HG02798 (cell line): Measurements from ENCODE around the gene CCDC43.
"Not testable (repeated sequence)": the region's sequence is repeated elsewhere in the genome, so short reads cannot be mapped to it uniquely, and the experiment has no call there.

Source experiments
- ATAC-seq: cut with Tn5 transposase; IDR thresholded peaks from one replicate; pipeline ENCODE4 v1.9.1; 2021; ENCODE audit warnings: mild to moderate bottlenecking; ENCODE audit not compliant: unreplicated experiment, poor library complexity

The CCDC43 gene

DNA sequence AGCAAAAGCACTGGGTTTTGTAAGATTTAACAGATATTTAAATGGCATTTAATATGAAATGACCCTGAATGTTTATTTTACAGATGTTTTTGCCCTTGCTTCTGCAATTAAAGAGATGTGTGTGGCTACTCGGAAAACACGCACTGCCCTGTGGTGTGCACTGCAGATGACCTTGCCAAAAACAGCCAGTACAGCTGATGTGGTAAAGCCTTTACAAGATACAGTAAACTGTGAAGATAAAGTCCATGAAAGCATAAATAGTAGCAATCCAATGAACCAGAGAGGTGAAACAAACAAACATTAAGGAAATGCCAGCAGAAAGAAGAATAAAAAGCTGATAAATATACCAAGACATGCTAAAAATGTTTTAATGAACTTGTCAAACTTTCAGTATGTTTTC lies 15.7 kb downstream of the CCDC43 start:
- no peak for ATAC-seq

DNA sequence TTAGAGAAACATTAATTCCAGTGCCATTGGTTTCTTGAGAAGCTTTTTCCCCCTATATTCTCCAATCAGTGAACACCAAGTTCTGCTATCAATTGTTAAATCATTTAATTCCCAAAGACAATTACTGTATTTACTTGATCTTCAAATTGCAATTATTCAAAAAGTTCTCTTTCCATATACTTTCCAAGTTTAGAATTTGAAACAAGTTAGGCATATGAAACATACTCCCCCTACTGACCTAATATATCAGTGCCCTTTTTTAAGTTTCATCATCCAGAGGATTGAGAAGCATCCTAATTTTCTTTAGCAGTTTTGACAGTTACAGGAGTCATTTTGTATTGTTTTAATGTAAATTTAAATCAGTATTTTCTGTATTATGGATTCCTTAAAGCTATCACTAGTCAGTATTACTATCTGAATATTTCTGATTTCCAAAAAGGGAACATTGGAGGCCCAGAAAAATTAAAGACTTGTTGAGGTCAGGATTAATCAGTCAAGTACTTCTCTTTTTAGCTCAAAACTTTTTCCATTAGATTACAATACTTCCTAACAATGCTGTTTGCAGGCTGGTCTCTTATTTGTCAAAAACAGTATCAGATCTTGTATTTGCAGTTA lies 17.0 kb downstream of the CCDC43 start:
- ATAC-seq, result no peak

DNA sequence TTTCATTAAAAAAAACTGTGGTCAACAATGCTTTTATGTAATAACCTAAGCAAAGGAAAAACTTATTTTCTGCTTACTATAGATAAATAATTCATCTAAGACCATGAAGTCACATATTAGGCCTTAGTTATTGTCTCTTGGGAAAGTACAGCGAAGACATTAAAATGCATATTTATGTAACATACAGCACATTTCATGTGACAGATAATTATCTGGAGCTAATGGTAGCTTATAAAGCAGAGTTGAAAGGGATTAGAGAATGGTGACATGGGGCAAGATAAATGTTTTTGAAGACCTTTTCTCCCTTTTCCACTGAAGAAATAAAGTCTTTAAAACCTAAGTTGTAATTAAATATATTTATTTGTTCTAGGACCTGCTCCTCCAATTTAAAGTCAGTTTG lies 23.6 kb downstream of the CCDC43 start:
- ATAC-seq, result no peak

DNA sequence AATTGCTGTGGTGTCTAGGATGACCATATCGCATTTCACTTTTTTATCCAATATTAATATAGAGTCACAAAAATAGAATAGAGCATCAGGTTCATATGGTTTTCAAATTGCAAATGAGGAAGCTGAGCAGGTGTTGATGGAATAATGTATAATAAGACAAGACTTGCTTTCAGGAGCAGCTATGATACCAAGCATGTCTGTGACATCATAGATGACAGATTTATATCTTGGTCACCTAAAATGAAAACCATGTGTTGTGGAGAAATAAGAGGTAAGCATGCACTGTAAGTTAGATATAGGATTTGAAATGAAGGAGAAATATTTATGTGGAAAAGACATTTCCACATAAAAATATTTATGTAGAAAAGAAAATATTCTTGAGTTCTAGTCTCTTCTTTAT lies 24.7 kb downstream of the CCDC43 start:
- no peak for ATAC-seq

DNA sequence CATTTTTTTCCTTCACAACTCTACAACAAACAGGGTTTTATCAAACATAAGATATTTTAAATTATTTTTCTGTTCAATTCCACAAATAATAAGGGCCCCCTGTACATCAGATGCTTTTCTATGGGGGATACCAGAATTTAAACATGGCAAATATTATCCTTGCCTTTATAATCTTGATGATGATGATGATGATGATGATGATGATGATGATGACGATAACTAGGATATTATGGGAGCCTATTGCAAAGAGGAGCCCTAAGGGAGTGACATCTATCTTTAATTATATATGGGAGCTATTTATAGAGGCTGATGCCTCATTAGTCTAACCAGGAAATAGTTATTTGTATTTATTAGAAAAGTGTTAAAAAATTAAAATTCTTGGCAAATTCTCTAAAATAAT lies 26.5 kb downstream of the CCDC43 start:
- no peak for ATAC-seq

DNA sequence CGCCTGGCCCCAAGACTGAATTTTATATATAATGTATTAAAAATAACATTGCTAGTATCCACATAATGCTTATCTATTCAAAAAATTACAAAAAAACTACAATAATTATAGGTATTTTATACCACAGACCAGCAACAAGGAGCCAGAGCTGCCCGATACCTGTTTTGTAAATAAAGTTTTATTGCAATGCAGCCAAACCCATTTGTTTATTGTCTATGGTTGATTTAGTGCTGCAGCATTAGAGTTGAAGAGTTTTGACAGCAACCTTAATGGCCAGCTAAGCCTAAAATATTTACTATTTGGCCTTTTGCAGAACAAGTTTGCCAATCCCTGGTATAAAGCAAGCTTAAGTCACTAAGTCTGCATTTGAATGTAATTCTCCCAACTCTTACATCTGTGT lies 27.7 kb downstream of the CCDC43 start:
- ATAC-seq, result no peak

DNA sequence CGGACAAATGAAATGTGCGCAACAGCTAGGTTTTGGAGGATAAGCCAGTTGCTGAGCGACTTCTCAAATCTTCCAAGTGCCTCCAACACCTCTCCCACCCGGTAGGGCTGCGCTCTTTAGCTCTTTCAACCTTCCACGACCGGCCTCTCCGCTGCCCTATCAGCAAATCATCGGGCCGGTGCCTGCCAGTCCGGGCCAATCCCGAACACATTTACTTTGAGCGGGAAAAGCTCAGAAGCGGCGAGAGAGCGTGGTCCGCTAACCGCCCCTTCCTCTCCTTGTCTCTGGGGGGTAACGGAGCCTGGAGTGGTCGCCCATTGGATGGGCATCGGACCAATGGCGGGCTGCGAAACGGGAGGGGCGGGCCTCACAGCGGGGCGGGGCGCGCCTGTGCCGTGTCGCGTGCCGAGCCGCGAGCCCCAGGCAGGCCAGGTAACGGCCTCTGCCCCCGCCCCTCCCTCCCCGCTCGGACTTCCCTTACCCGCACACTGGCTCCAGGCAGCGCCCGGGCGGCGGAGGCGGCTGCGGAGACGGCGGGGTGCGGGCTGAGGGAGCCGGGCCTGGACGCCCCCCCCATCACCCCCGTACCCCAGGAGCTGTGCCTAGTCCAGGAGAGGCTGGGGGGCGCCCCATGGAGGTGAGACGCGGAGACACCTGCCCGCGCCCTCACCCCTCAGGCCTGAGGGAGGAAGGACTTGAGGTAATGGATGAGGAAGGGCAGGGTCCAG lies 33.4 kb downstream of the CCDC43 start, which contains the start of gene MEIOC:
Gene MEIOC (plus strand): TSS at position 486 of the 728 bp plus-strand sequence. CDS start 146 bp downstream, at position 632.
- no peak for ATAC-seq

DNA sequence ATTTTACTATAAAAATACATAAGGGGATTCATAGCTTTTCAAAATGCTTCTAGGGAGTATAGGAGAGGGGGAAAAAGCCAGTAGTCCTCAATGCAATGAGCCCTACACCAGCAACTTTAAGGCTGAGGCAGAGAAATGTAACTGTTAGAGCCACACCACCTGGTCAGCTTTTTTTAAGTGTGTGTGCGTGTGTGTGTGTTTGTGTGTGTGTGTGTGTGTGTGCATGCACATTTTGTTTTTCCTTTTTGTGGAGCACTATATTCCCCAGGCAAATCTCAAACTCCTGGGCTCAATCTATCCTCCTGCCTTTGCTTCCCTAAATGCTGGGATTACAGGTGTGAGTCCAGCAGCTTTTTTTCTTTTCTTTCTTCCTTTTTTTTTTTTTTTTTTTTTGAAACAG lies 35.6 kb downstream of the CCDC43 start:
- no peak for ATAC-seq

DNA sequence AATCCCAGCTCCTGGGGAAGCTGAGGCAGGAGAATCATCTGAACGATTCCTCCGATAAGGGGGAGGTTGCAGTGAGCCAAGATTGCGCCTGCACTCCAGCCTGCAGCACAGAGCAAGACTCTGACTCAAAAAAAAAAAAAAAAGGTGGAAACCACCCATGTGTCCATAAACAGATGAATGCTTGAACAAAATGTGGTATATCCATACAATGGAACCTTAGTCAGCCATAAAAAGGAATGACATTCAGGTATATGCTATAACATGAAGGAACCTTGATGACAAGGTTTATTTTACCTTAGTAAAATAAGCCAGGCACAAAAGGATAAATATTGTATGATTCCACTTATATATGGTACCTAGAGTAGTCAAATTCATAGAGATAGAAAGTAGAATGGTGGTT lies 36.2 kb downstream of the CCDC43 start:
- ATAC-seq, result no peak

DNA sequence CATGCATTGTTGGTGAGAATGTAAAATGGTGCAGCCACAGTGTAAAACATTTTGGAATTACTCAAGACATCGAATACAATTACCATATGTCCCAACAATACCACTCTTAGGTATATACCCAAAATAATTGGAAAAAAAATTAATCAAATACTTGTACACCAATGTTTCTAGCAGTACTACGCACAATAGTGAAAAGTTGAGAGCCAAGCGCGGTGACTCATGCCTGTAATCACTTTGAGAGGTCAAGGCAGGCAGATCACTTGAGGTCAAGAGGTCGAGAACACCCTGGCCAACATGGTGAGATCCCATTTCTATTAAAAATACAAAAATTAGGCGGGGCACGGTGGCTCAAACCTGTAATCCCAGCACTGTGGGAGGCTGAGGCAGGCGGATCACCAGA lies 36.8 kb downstream of the CCDC43 start:
- ATAC-seq, result no peak

DNA sequence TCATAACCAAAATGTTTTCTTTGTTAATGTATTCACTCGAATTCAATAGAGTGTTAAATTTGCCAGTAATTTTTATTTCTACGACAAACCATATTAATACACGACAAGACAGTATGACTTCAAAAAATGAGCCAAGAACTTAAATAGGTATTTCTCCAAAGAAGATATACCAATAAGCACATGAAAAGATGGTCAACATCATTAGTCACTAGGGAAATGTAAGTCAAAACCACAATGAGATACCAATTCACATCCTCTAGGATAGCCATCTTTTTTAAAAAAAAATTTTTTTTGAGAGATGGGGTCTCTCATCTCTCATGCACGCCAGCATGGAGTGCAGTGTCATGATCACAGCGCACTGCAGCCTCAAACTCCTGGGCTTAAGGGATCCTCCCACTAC lies 38.3 kb downstream of the CCDC43 start:
- no peak for ATAC-seq

DNA sequence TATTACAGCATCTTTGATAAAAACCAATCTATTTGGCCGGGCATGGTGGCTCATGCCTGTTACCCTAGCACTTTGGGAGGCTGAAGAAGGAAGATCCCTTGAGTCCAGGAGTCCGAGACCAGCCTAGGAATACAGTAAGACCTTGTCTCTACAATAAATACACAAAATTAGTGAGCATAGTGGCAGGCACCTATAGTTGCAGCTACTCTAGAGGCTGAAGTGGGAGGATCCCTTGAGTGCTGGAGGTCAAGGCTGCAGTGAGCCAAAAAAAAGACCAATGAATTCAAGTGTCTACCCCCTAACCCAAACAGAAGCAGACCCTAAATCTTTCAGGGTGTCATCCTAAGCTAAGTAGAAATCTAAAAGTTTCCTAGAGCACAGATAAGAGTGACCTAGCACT lies 40.6 kb downstream of the CCDC43 start:
- ATAC-seq, result no peak

DNA sequence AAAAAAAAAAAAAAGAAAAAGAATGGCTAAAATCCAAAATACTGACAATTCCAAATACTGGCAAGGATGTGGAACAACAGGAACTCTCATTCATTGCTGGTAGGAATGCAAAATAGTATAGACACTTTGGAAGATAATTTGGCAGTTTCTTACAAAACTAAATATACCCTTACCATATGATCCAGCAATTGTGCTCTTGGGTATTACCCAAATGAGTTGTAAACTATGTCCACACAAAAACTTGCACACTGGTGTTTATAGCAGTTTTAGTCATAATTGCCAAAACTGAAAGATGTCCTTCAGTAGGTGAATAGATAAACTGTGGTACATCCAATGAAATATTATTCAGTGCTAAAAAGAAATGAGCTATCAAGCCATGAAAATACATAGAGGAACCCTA lies 41.8 kb downstream of the CCDC43 start:
- ATAC-seq, result no peak

DNA sequence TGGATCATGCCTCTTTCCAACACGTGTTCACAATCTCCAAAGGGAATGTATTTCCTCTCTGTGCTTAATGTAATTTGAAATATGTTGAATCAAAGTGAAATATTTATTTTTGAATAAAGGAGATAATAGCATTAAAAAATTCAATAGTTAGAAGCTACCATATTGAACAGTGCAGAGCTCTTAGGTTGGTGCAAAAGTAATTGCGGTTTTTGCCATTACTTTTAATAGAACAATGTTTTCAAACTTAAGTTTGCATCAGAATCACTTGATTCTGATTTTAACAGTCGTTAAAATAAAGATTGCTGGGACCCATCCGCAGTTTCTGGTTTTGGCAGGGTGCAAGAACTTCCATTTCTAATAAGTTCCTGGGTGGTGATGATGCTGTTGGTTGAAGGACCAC lies 43.3 kb downstream of the CCDC43 start:
- ATAC-seq, result no peak

DNA sequence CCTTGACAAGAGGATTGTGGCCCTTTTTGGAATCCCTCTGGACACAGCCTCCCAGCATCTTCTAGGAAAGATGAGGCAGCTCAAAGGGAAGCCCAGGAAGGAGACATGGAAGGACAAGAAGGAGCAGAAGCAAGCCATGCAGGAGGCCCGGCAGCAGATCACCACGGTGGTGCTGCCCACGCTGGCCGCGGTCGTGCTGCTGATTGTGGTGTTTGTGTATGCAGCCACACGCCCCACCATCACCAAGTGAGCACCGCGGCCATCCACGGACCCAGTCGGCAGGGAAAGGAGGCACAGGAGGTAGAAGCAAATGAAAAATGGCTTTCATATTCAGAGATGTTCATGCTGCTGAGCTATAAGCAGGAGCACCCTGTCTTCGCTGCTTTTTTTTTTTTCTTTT lies 44.2 kb downstream of the CCDC43 start:
- ATAC-seq, result no peak

DNA sequence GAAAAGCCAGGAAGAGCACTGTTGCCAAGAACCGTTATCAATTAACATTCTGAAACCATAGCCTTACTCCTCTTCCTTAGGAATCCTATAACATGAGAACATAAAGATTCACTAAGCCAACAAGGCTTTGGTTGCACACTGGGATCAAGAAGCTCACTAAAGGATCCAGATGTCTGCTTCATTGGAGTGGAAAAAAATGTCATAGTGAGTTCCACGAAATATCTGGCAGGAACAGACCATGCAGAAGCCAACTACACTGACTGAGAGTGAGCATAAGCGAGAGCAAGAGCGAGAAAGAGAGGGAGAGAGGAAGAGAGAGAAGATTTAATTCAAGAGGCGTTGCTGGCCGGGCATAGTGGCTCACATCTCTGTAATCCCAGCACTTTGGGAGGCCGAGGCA lies 46.7 kb downstream of the CCDC43 start:
- no peak for ATAC-seq

DNA sequence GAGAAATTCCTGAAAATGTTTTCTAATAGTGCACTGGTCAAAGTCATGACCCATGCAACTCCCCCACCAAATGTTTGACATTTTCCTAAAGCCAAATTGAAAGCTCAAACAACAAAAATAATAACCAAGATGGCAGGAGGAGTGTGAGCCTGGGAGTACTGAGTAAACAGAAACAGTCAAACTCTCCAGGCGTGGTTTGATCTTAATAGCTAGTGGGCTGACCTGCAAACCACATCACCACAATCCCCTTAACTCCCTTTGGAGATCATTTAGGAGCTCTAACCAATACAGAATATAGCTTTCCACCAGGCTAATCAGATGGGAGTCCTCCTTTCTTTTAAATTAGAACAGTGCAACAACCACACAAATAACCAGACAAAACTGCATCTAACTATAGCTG lies 52.5 kb downstream of the CCDC43 start:
- ATAC-seq, result no peak

DNA sequence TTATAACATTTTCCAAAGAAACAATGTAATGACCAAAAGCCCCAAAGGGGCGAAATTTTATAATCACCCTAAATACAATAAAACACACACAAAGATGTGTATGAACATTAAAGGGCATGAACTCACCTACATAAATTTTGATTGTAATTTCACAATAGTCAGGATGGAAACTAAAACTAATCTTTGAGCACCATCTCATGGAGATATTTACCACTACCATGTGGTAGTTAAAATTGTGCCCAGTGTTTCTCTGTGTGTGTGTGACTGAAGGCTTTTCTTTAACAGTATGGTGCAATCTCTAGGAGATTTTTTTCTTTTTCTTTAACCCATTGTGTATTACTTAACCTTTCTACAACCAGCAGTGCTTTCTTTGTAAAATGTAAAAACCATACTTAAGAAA lies 53.0 kb downstream of the CCDC43 start:
- ATAC-seq, result no peak

DNA sequence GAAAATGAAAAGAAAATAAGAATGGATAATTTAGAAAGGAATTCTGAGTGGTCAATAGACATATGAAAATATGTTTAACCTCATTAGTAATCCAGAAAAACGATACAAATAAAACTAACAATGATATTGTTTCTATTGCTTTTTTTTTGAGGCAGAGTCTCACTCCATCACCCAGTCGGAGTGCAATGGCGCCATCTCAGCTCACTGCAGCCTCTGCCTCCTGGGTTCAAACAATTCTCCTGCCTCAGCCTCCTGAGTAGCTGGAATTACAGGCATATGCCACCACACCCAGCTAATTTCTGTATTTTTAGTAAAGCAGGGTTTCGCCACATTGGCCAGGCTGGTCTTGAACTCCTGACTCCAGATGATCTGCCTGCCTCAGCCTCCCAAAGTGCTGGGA lies 55.2 kb downstream of the CCDC43 start:
- not testable (repeated sequence) for ATAC-seq

DNA sequence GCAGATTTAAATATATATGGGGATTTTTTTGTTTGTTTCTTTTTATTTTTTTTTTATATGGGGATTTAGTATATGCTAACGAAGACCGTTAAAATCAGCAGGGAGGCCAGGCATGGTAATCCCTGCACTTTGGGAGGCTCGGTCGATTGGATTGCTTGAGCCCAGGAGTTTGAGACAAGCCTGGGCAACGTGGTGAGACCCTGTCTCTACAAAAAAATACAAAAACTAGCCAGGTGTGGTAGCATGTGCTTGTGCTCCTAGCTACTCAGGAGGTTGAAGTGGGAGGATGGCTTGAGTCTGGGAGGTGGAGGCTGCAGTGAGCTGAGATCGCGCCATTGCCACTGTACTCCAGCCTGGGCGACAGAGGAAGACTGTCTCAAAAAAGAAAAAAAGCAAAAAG lies 55.6 kb downstream of the CCDC43 start:
- ATAC-seq, result no peak

DNA sequence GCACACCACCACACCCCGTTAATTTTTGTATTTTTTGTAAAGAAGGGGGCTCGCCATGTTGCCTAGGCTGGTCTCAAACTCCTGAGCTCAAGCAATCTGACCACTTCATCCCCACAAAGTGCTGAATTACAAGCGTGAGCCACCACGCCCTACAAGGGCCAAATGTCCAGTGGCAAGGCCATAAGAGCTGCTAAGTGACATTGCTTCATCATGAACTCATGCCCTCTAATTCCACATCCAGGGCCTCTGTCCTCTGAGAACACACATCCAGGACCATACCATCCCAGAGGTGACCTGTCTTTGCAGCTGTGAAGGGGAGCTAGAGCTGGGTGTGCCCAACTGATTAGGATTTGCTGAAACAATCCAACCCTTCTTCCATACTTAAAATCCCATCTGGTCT lies 58.9 kb downstream of the CCDC43 start:
- no peak for ATAC-seq

DNA sequence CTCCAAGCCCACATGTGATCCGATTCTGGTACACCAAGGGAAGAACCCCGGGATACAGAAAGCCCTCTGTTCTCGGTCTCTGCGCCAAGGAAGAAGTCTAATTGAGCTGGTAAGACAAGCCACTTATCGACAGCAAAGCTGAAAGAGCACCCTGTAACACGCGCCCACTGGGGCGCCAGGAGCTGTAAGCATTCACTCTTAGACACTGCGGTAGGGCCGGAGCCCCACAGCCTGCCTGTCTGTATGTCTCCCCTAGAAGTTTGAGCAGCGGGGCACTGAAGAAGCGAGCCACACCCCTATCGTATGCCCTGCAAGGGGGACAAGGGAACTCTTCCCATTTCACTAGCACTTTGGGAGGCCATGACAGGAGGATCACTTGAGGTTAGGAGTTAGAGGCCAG lies 60.3 kb downstream of the CCDC43 start:
- no peak for ATAC-seq
